Chondrocyte (in vitro differentiated cells): ENCODE measurements around the gene SLC25A21. TPM values are rescaled to one million over a fixed set of nuclear protein-coding genes. Genes with fewer than 3 reads are reported as not detected.

Source experiments
- DNase-seq: peaks from one replicate; pipeline ENCODE4 v3.0.0; 2021; ENCODE audit warnings: mixed read lengths, low spot score
- H3K27ac Mint-ChIP-seq: one replicate; pipeline ENCODE4 v1.8.0; 2021; ENCODE audit warnings: mild to moderate bottlenecking, moderate library complexity, mixed read lengths; ENCODE audit not compliant: unreplicated experiment
- H3K27me3 Mint-ChIP-seq: 2 replicates; pipeline ENCODE4 v1.8.0; 2021; ENCODE audit warnings: low read depth, mixed read lengths
- H3K36me3 Mint-ChIP-seq: 2 replicates; pipeline ENCODE4 v1.8.0; 2021; ENCODE audit warnings: low read depth, mixed read lengths
- H3K4me1 Mint-ChIP-seq: 2 replicates; pipeline ENCODE4 v1.8.0; 2021; ENCODE audit warnings: low read depth, mild to moderate bottlenecking, mixed read lengths
- H3K4me3 Mint-ChIP-seq: one replicate; pipeline ENCODE4 v1.8.0; 2021; ENCODE audit warnings: mild to moderate bottlenecking, moderate library complexity, mixed read lengths; ENCODE audit not compliant: unreplicated experiment
- H3K9me3 Mint-ChIP-seq: 2 replicates; pipeline ENCODE4 v1.8.0; 2021; ENCODE audit warnings: low read depth, mixed read lengths
- CTCF ChIP-seq: fragments of 200-600 bp; sonication (generic); IDR thresholded peaks from 2 replicates; pipeline ENCODE4 v1.5.0; 2021; ENCODE audit warnings: antibody characterized with exemption, mild to moderate bottlenecking, moderate library complexity
- total RNA-seq: library from RNA; stranded (reverse); gene quantifications from 3 replicates; pipeline ENCODE4 v1.2.1, GENCODE V29; 2021

Gene SLC25A21
- total RNA-seq, 1 donor from 2014 or later: 0.22 TPM

GRCh38 chr14:37054869-37055268 lies 117.5 kb downstream of the SLC25A21 start:
- Mint-ChIP-seq H3K36me3 (peaks cover 1% of the 10 kb centered on the region), H3K9me3 (peaks cover 9% of the 10 kb centered on the region), H3K4me1 (peaks cover 15% of the 10 kb centered on the region), H3K27me3 (no peaks in the 10 kb centered on the region), H3K27ac (no peak overlapping the region), H3K4me3 (no peak overlapping the region)
- no peak for DNase-seq
- no peak for TF ChIP-seq CTCF

GRCh38 chr14:37054144-37054543 lies 118.3 kb downstream of the SLC25A21 start:
- Mint-ChIP-seq H3K4me3 (no peak overlapping the region), H3K36me3 (peaks cover 1% of the 10 kb centered on the region), H3K27me3 (no peaks in the 10 kb centered on the region), H3K4me1 (peaks cover 15% of the 10 kb centered on the region), H3K9me3 (peaks cover 9% of the 10 kb centered on the region), H3K27ac (no peak overlapping the region)
- no peak for TF ChIP-seq CTCF
- DNase-seq: no peak

- Mint-ChIP-seq H3K4me3 (no peak overlapping the region), H3K27me3 (no peaks in the 10 kb centered on the region), H3K36me3 (peaks cover 1% of the 10 kb centered on the region), H3K9me3 (peaks cover 9% of the 10 kb centered on the region), H3K27ac (no peak overlapping the region), H3K4me1 (peaks cover 32% of the 10 kb centered on the region)
- TF ChIP-seq CTCF: no peak
- no peak for DNase-seq
Measured at GRCh38 chr14:37051680-37052079, 120.7 kb downstream of the SLC25A21 start.

- H3K27ac Mint-ChIP-seq: no peak overlapping the region
- H3K9me3 Mint-ChIP-seq: peaks cover 9% of the 10 kb centered on the region
- H3K27me3 Mint-ChIP-seq: no peaks in the 10 kb centered on the region
- H3K36me3 Mint-ChIP-seq: peaks cover 1% of the 10 kb centered on the region
- no peak for DNase-seq
- TF ChIP-seq CTCF: no peak
- peaks cover 29% of the 10 kb centered on the region for H3K4me1 Mint-ChIP-seq
- no peak overlapping the region for H3K4me3 Mint-ChIP-seq
Measured at GRCh38 chr14:37051153-37051552, 121.3 kb downstream of the SLC25A21 start.

- H3K27me3 Mint-ChIP-seq: no peaks in the 10 kb centered on the region
- TF ChIP-seq CTCF: no peak
- no peaks in the 10 kb centered on the region for H3K9me3 Mint-ChIP-seq
- H3K4me1 Mint-ChIP-seq: peaks cover 30% of the 10 kb centered on the region
- no peak overlapping the region for H3K27ac Mint-ChIP-seq
- no peak overlapping the region for H3K4me3 Mint-ChIP-seq
- no peaks in the 10 kb centered on the region for H3K36me3 Mint-ChIP-seq
- DNase-seq: no peak
Measured at GRCh38 chr14:37048666-37049071, 123.7 kb downstream of the SLC25A21 start.
